Liver (tissue), 9 donors: ENCODE data around the gene EPSTI1. TPM values are rescaled to one million over a fixed set of nuclear protein-coding genes. Genes with fewer than 3 reads are reported as not detected.

Experiments used
- DNase-seq: peaks from one replicate; pipeline ENCODE4 v3.0.0-alpha.2; 2017; ENCODE audit warnings: low spot score
- H3K27ac ChIP-seq, 2 donors: one replicate each; pipeline ENCODE4 v1.7.0; 2013; ENCODE audit warnings: inconsistent platforms in 2 of 2, low read length in 2 of 2, control low read depth in 1 of 2, low read depth in 1 of 2, mild to moderate bottlenecking in 1 of 2
- H3K27me3 ChIP-seq, 4 donors: one replicate each; pipeline versions ENCODE4 v1.6.1 to v1.7.0; 2013; ENCODE audit warnings: low read length in 3 of 4, inconsistent platforms in 1 of 4, mild to moderate bottlenecking in 1 of 4, moderate library complexity in 1 of 4; ENCODE audit not compliant: control insufficient read depth in 4 of 4, insufficient read depth in 4 of 4
- H3K36me3 ChIP-seq, 4 donors: one replicate each; pipeline versions ENCODE4 v1.6.1 to v1.7.0; 2013; ENCODE audit warnings: low read length in 3 of 4, mild to moderate bottlenecking in 3 of 4, low read depth in 1 of 4, moderate library complexity in 1 of 4; ENCODE audit not compliant: control insufficient read depth in 4 of 4, insufficient read depth in 3 of 4
- H3K4me1 ChIP-seq, 4 donors: one replicate each; pipeline versions ENCODE4 v1.6.1 to v1.7.0; 2013; ENCODE audit warnings: low read length in 3 of 4, mild to moderate bottlenecking in 3 of 4, moderate library complexity in 1 of 4; ENCODE audit not compliant: control insufficient read depth in 4 of 4, insufficient read depth in 4 of 4
- H3K4me3 ChIP-seq, 3 donors: one replicate each; pipeline versions ENCODE4 v1.6.1 to v1.7.0; 2013; ENCODE audit warnings: low read length in 3 of 3, control low read depth in 1 of 3, low read depth in 1 of 3, mild to moderate bottlenecking in 1 of 3
- H3K9ac ChIP-seq, 2 donors: one replicate each; pipeline ENCODE4 v1.7.0; 2013; ENCODE audit warnings: low read length in 2 of 2, mild to moderate bottlenecking in 2 of 2, moderate library complexity in 2 of 2, control low read depth in 1 of 2, low read depth in 1 of 2
- H3K9me3 ChIP-seq, 4 donors: one replicate each; pipeline versions ENCODE4 v1.6.1 to v1.7.0; 2013; ENCODE audit warnings: low read length in 3 of 4; ENCODE audit not compliant: control insufficient read depth in 4 of 4
- ATF3 ChIP-seq: IDR thresholded peaks from 2 replicates; pipeline ENCODE4 v1.6.1; 2016; ENCODE audit warnings: antibody characterized with exemption
- FOXA1 ChIP-seq: IDR thresholded peaks from 2 replicates; pipeline ENCODE4 v1.6.1; 2016; ENCODE audit warnings: antibody characterized with exemption
- FOXA2 ChIP-seq: IDR thresholded peaks from 2 replicates; pipeline ENCODE4 v1.6.1; 2016; ENCODE audit warnings: antibody characterized with exemption
- GABPA ChIP-seq, 2 donors: IDR thresholded peaks in 1 of 2; conservative IDR thresholded peaks in 1 of 2; 2 replicates each; pipeline ENCODE4 v1.6.1; 2016; ENCODE audit warnings: antibody characterized with exemption in 2 of 2, mild to moderate bottlenecking in 1 of 2, moderate library complexity in 1 of 2
- HNF4G ChIP-seq: IDR thresholded peaks from 2 replicates; pipeline ENCODE4 v1.6.1; 2016; ENCODE audit warnings: antibody characterized with exemption
- JUND ChIP-seq, 2 donors: IDR thresholded peaks; 2 replicates each; pipeline ENCODE4 v1.6.1; 2016; ENCODE audit warnings: antibody characterized with exemption in 2 of 2
- MAX ChIP-seq: IDR thresholded peaks from 2 replicates; pipeline ENCODE4 v1.6.1; 2016; ENCODE audit warnings: antibody characterized with exemption
- NR2F2 ChIP-seq: IDR thresholded peaks from 2 replicates; pipeline ENCODE4 v1.6.1; 2016; ENCODE audit warnings: antibody characterized with exemption
- RAD21 ChIP-seq, 2 donors: IDR thresholded peaks; 2 replicates each; pipeline ENCODE4 v1.6.1; 2016; ENCODE audit warnings: antibody characterized with exemption in 2 of 2, mild to moderate bottlenecking in 2 of 2
- REST ChIP-seq: IDR thresholded peaks from 2 replicates; pipeline ENCODE4 v1.6.1; 2016; ENCODE audit warnings: antibody characterized with exemption, mild to moderate bottlenecking
- RXRA ChIP-seq, 2 donors: IDR thresholded peaks; 2 replicates each; pipeline ENCODE4 v1.6.1; 2017 to 2018; ENCODE audit warnings: antibody characterized with exemption in 2 of 2, mild to moderate bottlenecking in 1 of 2
- SP1 ChIP-seq: IDR thresholded peaks from 2 replicates; pipeline ENCODE4 v1.6.1; 2018; ENCODE audit warnings: antibody characterized with exemption, mild to moderate bottlenecking
- TAF1 ChIP-seq: conservative IDR thresholded peaks from 2 replicates; pipeline ENCODE4 v1.6.1; 2016; ENCODE audit warnings: antibody characterized with exemption, mild to moderate bottlenecking
- YY1 ChIP-seq: IDR thresholded peaks from 2 replicates; pipeline ENCODE4 v1.6.1; 2016; ENCODE audit warnings: antibody characterized with exemption, mild to moderate bottlenecking
- ZBTB33 ChIP-seq: IDR thresholded peaks from 2 replicates; pipeline ENCODE4 v1.6.1; 2016; ENCODE audit warnings: antibody characterized with exemption
- WGBS: extraction: QIAGEN DNeasy Blood & Tissue Kit; methylation state at CpG from one replicate; pipeline ENCODE4 v1.1.7; 2013; 5-methylcytosine and 5-hydroxymethylcytosine counted together
- polyA plus RNA-seq, 2 donors: library from polyadenylated mRNA; stranded (reverse) in 1 of 2; unstranded in 1 of 2; fragments of 200-250 nt in 1 of 2; fragments of >200 nt in 1 of 2; fragmentation: Nextera tagmentation in 1 of 2; extraction: Ambion mirVana in 1 of 2; gene quantifications; one replicate each; pipeline versions ENCODE4 v1.2.1 to v1.2.3, GENCODE V29; 2013 to 2015
- total RNA-seq, 2 donors: library from RNA; depleted of rRNA; stranded (reverse); fragments of >200 nt; gene quantifications; one replicate each; pipeline ENCODE4 v1.2.3, GENCODE V29; 2014
- TF ChIP-seq, protein P1 (sequence below): fragments of 150-350 bp; IDR thresholded peaks from 2 replicates; pipeline ENCODE4 v1.5.1; 2017; ENCODE audit warnings: improper control_type of control experiment, low read depth, low read length; ENCODE audit not compliant: missing input control
- donor health status: healthy.
- donor health status: healthy.
- donor health status: healthy.
- donor health status: healthy.
- donor health status: healthy.

Gene EPSTI1
- total and polyA plus RNA-seq, 4 donors: 2.1 to 20.3 (median 4.2) TPM

DNA sequence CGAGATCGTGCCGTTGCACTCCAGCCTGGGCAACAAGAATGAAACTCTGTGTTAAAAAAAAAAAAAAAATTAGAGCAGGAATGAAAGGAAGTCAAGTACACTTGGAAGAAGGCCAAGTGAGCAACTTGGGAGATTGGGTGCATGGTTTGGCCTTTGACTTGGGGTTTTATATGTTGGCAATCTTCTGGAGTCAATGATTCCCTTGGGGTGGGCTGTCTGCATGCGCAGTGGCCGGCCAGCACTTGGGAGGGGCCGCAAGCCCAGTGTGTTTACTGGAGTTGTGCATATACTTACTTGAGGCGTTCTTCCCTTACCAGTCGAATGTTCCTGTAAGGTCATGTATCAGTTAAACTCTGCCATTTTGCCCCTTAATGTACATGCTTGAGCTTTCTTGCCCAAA lies 106.7 kb downstream of the EPSTI1 start:
- Histone ChIP-seq H3K27ac (no peak overlapping the region), H3K4me3 (no peak overlapping the region), H3K27me3 (peaks cover 0 to 2% (median 0%) of the 10 kb centered on the region in 4 donors), H3K9ac (no peak overlapping the region), H3K9me3 (no peaks in the 10 kb centered on the region), H3K36me3 (peaks cover 0 to 2% (median under 1%) of the 10 kb centered on the region in 4 donors), H3K4me1 (peaks cover 0 to 2% (median 0%) of the 10 kb centered on the region in 4 donors)
- TF ChIP-seq, protein P1, sequence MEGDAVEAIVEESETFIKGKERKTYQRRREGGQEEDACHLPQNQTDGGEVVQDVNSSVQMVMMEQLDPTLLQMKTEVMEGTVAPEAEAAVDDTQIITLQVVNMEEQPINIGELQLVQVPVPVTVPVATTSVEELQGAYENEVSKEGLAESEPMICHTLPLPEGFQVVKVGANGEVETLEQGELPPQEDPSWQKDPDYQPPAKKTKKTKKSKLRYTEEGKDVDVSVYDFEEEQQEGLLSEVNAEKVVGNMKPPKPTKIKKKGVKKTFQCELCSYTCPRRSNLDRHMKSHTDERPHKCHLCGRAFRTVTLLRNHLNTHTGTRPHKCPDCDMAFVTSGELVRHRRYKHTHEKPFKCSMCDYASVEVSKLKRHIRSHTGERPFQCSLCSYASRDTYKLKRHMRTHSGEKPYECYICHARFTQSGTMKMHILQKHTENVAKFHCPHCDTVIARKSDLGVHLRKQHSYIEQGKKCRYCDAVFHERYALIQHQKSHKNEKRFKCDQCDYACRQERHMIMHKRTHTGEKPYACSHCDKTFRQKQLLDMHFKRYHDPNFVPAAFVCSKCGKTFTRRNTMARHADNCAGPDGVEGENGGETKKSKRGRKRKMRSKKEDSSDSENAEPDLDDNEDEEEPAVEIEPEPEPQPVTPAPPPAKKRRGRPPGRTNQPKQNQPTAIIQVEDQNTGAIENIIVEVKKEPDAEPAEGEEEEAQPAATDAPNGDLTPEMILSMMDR: no peak
- TF ChIP-seq SP1: no peak
- no peak for TF ChIP-seq TAF1
- TF ChIP-seq RXRA (IDR thresholded peaks at IDR 0.05): no peak
- no peak for TF ChIP-seq REST
- TF ChIP-seq NR2F2: no peak
- no peak for TF ChIP-seq MAX
- TF ChIP-seq HNF4G: no peak
- TF ChIP-seq FOXA1: no peak
- no peak for TF ChIP-seq ZBTB33
- no peak for TF ChIP-seq FOXA2
- TF ChIP-seq YY1: no peak
- no peak for TF ChIP-seq JUND (IDR thresholded peaks at IDR 0.05)
- no peak for TF ChIP-seq RAD21 (IDR thresholded peaks at IDR 0.05)
- no peak for TF ChIP-seq GABPA (IDR thresholded peaks at IDR 0.05 in 1 of 2, conservative IDR thresholded peaks at IDR 0.05 in 1 of 2)
- TF ChIP-seq ATF3: no peak
- 94% methylated on average over 8 of the region's 8 CpGs for WGBS
- DNase-seq: no peak
